HG03060 (cell line): ENCODE results near the gene KDELR1.

Experiments used
- ATAC-seq: cut with Tn5 transposase; IDR thresholded peaks from one replicate; pipeline ENCODE4 v1.9.1; 2021; ENCODE audit warnings: low read depth, moderate number of reproducible peaks; ENCODE audit not compliant: unreplicated experiment

KDELR1 gene

GRCh38 chr19:48346191-48346590 is 45.2 kb downstream of the KDELR1 start:
- no peak for ATAC-seq

- ATAC-seq: no peak
Measured at GRCh38 chr19:48344892-48345291, 46.5 kb downstream of the KDELR1 start.

GRCh38 chr19:48342841-48343540 is 48.4 kb downstream of the KDELR1 start:
- ATAC-seq: no peak

GRCh38 chr19:48342414-48342738 is 49.0 kb downstream of the KDELR1 start:
- ATAC-seq: no peak

GRCh38 chr19:48341515-48342413 is 49.6 kb downstream of the KDELR1 start:
- no peak for ATAC-seq

GRCh38 chr19:48340995-48341394 is 50.4 kb downstream of the KDELR1 start:
- no peak for ATAC-seq

- no peak for ATAC-seq
Measured at GRCh38 chr19:48338802-48339503, 52.4 kb downstream of the KDELR1 start.

GRCh38 chr19:48338253-48338755 is 53.0 kb downstream of the KDELR1 start:
- no peak for ATAC-seq

- no peak for ATAC-seq
Measured at GRCh38 chr19:48333467-48334384, 57.6 kb downstream of the KDELR1 start.

- ATAC-seq: peak; percentile 72
Measured at GRCh38 chr19:48332662-48333466, 58.5 kb downstream of the KDELR1 start.
